HG03520 (cell line): ENCODE data around the gene DDIT3.
"Not testable (repeated sequence)": the region's sequence is repeated elsewhere in the genome, so short reads cannot be mapped to it uniquely, and the experiment has no call there.

Experiments
- ATAC-seq: cut with Tn5 transposase; IDR thresholded peaks from one replicate; pipeline ENCODE4 v1.9.1; 2021; ENCODE audit warnings: mild to moderate bottlenecking, moderate library complexity; ENCODE audit not compliant: unreplicated experiment

DDIT3 gene

DNA sequence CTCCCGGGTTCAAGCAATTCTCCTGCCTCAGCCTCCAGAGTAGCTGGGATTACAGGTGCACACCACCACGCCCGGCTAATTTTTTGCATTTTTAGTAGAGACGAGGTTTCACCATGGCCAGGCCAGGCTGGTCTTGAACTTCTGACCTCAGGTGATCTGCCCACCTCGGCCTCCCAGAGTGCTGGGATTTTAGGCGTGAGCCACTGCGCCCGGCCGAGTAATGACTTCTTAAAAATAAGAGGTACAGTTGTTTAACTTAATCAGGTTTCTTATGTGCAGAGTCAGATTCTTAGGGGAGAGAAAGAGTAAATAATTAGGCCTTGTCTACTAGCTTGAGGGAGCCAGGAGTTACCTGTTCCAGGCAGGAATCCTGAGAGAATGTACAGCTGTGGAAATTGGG is 6.1 kb downstream of the DDIT3 start:
- ATAC-seq: not testable (repeated sequence)

DNA sequence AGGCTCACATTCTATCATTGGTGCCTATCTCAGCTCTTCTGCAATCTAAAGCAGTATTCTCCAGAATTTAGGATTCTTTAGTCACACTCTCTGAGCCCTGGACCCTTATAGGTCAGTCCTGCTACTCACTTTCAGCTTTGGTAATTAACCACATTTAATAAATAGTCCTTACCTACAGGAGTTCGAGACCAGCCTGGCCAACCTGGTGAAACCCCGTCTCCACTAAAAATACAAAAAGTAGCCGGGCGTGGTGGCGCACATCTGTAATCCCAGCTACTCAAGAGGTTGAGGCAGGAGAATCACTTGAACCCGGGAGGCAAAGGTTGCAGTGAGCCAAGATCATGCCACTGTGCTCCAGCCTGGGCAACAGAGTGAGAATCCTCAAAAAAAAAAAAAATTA is 6.6 kb downstream of the DDIT3 start:
- not testable (repeated sequence) for ATAC-seq

DNA sequence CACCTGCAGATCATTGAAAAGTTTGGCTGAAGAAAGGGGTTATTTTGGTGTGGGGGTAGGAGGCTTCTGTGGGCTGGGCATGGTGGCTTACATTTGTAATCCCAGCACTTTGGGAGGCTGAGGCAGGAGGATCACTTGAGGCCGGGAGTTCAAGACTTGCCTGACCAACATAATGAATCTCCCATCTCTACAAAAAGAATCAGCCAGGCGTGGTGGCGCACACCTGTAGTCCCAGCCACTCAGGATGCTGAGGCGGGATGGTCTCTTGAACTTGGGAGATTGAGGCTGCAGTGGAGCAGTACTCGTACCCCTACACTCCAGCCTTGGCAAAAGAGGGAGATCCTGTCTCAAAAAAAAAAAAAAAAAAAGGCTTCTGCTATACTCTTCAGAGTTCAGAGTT is 7.0 kb downstream of the DDIT3 start:
- ATAC-seq: no peak

DNA sequence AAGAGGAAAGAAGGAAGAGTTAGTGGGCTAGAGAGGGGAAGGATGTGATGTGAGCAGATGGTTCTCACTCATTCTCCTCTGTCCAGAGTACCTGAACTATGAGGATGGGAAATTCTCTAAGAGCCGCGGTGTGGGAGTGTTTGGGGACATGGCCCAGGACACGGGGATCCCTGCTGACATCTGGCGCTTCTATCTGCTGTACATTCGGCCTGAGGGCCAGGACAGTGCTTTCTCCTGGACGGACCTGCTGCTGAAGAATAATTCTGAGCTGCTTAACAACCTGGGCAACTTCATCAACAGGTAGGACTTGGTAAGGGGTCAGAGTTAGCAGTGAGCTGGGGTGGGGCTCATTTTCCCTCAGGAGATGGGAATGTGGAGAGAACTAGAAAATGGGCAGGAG is 7.6 kb downstream of the DDIT3 start:
- no peak for ATAC-seq

DNA sequence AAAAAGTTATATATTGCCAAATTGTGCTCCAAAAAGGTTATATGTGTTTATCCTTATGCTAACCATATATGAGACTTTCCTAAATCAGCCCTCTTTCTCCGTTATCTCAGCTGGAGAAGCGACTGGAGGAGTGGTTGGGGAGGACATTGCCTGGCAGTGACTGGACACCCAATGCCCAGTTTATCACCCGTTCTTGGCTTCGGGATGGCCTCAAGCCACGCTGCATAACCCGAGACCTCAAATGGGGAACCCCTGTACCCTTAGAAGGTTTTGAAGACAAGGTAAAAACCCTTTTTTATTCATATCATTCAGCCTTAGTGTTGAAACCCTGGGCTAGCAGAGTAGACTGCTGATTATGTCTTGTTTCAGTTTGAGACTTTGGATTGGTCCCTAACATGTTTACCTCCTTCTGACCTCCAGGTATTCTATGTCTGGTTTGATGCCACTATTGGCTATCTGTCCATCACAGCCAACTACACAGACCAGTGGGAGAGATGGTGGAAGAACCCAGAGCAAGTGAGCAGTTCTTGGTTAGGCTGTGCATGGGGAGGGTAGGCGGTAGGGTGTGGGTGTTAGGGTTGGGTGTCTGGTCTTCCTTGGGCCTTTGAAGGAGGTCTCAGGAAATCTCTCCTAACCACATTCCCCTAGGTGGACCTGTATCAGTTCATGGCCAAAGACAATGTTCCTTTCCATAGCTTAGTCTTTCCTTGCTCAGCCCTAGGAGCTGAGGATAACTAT is 8.6 kb downstream of the DDIT3 start:
- no peak for ATAC-seq

DNA sequence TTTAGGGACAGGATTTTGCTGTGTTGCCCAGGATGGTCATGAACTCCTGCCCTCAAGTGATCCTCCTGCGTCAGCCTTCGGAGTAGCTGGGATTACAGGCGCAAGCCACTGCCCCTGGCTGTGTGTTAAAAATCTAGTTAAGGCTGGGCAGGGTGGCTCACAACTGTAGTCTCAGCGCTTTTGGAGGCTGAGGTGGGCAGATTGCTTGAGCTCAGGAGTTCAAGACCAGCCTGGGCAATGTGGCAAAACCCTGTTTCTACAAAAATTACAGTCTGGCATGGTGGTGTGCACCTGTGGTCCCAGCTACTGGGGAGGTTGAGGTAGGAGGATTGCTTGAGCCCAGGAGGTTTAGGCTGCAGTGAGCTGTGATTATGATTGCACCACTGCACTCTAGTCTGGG is 9.2 kb downstream of the DDIT3 start:
- no peak for ATAC-seq

DNA sequence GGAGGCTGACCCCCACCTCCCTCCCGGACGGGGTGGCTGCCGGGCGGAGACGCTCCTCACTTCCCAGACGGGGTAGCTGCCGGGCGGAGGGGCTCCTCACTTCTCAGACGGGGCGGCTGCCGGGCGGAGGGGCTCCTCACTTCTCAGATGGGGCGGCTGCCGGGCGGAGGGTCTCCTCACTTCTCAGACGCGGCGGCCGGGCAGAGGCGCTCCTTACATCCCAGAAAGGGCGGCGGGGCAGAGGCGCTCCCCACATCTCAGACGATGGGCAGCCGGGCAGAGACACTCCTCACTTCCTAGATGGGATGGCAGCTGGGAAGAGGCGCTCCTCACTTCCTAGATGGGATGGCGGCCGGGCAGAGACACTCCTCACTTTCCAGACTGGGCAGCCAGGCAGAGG is 12.5 kb downstream of the DDIT3 start:
- ATAC-seq: not testable (repeated sequence)

DNA sequence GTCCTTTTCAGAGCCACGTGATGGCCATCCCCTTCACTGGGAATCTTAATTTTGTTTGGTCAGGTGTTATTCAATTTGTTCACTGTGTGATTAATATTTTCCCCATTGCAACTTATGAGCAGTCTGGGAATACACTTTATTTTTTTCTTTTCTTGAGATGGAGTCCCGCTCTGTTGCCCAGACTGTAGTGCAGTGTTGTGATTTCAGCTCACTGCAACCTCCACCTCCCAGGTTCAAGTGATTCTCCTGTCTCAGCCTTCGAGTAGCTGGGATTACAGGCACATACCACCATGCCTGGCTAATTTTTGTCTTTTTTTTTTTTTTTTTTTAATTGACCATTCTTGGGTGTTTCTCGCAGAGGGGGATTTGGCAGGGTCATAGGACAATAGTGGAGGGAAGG is 13.8 kb downstream of the DDIT3 start:
- ATAC-seq: not testable (repeated sequence)

DNA sequence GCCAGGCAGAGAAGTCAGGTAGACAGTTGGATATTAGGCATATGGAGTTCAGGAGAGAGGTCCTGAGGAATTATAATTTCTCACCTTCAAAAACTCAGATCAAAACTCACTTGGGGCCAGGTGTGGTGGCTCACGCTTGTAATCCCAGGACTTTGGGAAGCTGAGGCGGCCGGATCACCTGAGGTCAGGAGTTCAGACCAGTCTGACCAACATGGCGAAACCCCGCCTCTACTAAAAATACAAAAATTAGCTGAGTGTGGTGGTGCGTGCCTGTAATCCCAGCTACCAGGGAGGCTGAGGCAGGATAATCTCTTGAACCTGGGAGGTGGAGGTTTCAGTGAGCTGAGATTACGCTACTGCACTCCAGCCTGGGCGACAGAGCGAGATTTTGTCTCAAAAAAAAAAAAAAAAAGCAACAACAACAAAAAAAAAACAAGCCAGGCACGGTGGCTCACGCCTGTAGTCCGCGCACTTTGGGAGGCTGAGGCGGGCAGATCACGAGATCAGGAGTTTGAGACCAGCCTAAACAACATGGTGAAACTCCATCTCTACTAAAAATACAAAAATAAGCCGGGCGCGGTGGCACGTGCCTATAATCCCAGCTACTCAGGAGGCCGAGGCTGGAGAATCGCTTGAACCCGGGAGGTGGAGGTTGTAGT is 17.9 kb downstream of the DDIT3 start:
- ATAC-seq: not testable (repeated sequence)

DNA sequence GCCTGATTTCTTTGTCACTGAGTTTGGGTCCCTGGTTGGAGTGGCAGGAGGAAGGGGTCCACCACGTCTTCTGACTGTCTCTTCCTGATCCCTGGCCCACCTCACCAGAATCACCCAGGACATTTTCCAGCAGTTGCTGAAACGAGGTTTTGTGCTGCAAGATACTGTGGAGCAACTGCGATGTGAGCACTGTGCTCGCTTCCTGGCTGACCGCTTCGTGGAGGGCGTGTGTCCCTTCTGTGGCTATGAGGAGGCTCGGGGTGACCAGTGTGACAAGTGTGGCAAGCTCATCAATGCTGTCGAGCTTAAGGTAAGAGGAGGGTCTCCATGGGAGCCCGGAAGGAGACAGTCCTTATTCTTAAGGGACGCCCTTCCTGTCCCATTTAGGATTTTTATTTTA is 20.1 kb downstream of the DDIT3 start:
- ATAC-seq: no peak

DNA sequence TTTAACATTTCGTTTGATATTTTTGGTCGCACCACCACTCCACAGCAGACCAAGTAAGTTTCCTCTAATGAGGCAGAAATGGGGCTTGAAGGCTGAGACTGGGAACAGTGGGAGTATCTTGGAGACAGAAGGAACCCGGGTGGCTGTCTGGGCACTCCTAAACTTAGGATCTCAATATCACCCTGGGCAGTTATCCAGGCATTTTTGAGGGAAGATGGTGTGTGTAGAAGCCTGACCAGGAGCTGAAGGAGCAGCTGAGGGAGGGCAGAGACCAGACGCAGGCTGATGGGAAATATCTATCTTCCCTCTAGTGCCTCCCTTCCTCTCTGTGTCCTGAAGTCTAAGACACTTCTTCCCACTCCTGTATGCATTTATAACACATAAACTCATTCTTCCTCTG is 21.7 kb downstream of the DDIT3 start:
- no peak for ATAC-seq

DNA sequence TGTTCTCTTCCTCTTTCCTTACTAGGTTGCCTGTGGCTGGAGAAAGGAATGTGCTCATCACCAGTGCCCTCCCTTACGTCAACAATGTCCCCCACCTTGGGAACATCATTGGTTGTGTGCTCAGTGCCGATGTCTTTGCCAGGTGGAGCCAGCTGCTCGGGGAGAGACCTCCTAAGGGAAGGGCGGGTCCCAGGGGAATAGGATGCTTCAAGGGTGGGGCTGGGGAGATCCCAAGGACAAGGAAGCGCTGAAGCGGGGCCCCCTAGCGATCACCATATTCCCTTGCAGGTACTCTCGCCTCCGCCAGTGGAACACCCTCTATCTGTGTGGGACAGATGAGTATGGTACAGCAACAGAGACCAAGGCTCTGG is 22.2 kb downstream of the DDIT3 start:
- ATAC-seq: no peak

DNA sequence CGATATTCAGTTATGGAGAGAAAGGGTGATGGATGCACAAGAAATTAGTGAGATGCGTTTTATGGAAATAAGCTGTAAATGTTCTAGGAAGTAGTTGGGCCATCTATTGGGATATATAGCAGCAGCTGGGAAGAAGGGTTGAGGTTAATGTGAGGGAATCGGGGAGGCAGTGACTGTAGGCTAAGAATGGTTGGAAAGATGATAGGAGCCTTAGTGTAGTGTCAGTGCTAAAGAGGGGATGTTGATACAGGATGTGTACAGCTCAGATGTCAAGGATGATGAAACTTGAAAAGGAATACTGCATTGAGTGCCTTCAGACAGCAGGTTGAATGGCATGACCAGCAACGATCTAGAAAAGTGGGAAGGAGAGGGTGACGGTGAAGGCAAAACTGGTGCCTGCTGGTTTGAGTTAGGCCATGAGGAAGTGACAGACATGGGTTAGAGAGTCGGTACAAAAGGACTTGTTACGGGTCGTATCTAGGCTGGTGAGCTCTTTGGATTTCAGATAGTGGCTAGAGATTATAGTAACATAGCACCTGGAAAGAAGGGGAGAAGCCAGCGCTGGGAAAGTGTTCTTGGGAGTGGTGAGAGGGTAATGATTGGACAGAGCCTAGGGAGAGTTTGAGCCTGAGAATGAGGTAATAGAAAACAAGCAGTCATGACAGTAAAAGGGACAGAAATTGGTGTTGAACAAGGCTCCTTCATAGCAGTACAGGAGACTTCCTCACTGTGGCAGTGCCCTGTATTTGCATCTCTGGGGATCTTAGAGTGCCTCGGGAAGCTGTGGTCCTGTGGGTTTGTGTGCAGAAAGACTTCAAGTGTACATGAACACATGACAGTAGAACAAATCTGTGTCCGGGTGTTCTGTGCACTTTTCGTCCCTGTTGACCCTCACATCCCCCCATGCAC is 22.8 kb downstream of the DDIT3 start:
- no peak for ATAC-seq

DNA sequence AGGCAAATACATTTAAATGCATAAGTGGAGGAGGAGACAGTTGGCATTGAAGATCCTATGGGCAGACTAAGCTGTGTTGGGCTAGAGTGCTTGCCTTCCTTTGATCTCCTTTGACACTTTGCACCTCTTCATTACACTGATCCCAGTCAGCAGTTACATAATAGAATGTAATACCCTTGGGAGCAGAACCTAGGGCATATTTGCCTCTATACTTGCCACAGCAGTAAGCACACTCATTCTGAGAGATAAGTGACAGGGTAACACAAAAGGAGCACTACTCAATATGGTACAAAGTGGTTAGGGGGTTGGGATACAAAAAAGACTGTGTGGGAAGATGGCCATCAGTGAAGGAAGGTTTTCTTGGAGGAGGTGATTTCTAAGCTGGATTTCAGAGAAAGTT is 23.5 kb downstream of the DDIT3 start:
- ATAC-seq: no peak

DNA sequence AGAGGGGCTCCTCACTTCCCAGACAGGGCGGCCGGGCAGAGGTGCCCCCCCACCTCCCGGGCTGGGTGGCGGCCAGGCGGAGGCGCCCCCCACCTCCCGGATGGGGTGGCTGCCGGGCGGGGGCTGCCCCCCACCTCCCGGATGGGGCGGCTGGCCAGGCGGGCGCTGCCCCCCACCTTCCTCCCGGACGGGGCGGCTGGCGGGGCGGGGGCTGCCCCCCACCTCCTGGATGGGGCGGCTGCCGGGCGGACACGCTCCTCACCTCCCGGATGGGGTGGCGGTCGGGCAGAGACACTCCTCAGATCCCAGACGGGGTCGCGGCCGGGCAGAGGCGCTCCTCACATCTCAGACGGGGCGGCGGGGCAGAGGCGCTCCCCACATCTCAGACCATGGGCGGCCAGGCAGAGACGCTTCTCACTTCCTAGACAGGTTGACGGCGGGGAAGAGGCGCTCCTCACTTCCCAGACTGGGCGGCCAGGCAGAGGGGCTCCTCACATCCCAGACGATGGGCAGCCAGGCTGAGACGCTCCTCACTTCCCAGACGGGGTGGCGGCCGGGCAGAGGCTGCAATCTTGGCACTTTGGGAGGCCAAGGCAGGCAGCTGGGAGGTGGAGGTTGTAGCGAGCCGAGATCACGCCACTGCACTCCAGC is 25.1 kb downstream of the DDIT3 start:
- not testable (repeated sequence) for ATAC-seq

DNA sequence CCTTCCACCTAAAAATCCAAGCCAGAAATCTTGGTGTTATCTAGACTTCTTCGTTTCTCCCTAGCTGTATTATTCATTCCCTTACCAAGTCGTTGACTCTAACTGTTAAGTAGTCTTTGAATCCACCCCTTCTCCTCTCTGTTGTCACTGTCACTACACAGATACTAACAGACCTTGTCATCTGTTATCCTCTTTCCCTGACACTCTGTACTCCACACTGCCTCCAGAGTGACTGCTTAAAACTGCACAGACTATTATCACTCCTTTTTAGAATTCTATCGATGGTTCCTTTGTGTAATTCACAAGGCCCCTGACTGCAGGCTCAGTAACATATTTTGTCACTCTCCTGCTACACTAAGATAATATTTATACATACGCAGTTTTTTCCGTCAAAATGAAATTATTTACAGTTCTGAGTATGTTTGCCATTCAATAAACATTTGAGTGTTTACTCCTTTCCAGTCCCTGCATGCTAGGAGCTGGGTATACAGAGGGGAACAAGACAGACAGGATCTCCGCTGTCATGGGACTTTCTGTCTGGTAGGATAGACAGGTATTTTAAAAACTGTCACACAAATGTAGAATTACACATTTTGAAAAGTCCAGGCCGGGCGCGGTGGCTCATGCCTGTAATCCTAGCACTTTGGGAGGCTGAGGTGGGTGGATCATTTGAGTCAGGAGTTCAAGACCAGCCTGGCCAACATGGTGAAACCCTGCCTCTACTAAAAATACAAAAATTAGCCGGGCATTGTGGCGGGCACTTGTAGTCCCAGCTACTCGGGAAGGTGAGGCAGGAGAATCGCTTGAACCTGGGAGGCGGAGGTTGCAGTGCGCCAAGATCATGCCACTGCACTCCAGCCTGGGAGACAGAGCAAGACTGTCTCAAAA is 28.7 kb downstream of the DDIT3 start:
- ATAC-seq: no peak

DNA sequence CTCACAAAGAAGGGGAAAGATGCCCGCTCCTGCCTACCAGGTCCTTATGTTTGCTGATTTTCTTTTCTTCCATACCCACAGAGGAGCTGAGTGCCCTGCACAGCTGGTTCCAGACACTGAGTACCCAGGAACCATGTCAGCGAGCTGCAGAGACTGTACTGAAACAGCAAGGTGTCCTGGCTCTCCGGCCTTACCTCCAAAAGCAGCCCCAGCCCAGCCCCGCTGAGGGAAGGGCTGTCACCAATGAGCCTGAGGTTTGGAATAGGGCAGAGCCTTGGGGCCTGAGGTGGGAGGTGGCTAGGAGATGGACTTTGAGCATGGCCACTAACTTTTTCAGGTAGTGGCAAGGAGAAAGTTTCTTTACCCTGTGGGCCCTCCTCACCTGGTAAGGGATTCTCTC is 30.2 kb downstream of the DDIT3 start:
- ATAC-seq: no peak

DNA sequence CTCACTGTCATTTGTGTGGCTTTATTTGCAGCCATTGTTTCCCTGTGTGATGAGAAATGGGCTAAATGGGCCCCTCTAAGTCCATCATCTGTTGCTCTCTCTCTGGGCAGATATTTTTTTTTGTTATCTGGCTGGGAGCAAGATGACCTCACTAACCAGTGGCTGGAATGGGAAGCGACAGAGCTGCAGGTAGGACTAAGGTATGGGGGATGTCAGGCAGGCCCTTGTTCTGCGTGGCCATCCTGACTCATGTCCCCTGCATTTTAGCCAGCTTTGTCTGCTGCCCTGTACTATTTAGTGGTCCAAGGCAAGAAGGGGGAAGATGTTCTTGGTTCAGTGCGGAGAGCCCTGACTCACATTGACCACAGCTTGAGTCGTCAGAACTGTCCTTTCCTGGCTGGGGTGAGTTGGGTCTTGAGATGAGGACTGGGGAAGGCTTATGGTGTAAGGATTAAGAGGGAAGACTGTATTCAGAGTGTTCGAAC is 31.1 kb downstream of the DDIT3 start:
- no peak for ATAC-seq

DNA sequence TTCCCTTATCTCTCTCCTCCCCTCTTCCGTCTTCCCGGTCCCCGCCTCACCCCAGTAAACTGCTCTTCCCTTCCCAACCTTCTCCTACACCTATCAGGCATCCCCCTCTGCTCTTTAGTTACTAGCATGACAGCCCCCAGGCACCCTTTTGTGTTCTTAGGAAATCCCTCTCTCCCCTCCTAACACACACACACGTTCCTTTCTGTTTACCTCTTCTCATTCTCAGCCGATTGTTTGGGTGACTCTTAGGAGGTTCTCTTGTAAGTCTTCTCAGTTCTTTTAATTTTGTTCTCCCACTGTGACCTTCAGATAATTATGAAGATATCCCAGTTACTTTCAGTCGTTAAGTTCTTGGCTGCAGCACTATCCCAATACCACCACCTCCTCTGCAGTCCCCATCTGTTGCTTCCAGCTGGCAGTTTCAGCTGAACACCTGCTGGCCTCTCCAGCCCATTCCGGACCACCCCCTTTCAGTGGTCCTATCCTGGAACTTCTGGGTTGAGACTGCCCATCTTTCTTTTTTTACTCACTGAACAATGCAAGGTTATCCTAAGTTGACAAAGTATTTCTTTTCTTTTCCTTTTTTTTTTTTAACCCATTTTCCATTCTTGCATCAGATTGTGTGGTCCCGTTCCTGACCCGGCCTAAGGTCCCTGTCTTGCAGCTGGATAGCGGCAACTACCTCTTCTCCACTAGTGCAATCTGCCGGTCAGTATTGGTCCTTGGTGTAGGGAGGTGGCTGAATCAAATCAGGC is 31.7 kb downstream of the DDIT3 start:
- no peak for ATAC-seq
